ENCODE data around the gene ZNF569.
"Not testable (repeated sequence)": the region's sequence is repeated elsewhere in the genome, so short reads cannot be mapped to it uniquely, and the experiment has no call there.

ZNF569 gene

DNA sequence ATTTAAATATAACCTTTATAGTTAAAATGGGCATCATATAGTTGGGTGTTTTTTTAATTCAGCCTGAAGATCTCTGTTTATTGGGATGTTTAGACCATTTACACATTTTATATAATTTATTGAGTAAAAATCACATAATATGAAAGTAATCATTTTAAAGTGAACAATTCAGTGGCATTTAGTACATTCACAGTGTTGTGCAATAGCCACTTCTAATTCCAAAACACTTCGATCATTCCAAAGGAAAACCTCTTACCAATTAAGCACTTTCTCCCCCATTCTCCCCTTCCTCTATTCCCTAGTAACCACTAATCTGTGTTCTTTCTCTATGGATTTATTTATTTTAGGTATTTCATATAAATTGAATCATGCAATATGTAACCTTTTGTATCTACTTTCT is 66.2 kb downstream of the ZNF569 start:
- no peak for DNase-seq (ENCODE audit: low read depth)

DNA sequence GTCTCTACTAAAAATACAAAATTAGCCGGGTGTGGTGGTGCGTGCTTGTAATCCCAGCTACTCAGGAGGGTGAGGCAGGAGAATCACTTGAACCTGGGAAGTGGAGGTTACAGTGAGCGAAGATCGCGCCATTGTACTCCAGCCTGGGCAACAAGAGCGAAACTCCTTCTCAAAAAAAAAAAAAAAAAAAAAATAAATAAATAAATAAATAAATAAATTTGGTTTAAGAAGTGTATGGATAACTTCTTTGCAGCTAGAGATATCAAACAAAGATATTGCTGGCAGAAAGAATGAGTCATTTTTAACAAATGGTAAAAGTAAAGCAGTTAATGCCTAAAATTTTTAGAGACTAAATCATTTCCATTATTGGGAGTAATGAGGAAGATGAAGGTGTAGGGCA is 75.8 kb downstream of the ZNF569 start:
- not testable (repeated sequence) for DNase-seq (ENCODE audit: low read depth)

DNA sequence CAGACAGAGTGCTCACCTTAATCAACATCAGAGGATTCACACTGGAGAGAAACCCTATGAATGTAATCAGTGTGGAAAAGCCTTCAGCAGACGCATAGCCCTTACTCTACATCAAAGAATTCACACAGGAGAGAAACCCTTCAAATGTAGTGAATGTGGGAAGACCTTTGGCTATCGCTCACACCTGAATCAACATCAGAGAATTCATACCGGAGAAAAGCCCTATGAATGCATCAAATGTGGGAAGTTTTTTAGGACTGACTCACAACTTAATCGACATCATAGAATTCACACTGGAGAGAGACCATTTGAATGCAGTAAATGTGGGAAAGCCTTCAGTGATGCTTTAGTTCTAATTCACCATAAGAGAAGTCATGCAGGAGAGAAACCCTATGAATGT is 78.0 kb downstream of the ZNF569 start:
- no peak for DNase-seq (ENCODE audit: low read depth)

DNA sequence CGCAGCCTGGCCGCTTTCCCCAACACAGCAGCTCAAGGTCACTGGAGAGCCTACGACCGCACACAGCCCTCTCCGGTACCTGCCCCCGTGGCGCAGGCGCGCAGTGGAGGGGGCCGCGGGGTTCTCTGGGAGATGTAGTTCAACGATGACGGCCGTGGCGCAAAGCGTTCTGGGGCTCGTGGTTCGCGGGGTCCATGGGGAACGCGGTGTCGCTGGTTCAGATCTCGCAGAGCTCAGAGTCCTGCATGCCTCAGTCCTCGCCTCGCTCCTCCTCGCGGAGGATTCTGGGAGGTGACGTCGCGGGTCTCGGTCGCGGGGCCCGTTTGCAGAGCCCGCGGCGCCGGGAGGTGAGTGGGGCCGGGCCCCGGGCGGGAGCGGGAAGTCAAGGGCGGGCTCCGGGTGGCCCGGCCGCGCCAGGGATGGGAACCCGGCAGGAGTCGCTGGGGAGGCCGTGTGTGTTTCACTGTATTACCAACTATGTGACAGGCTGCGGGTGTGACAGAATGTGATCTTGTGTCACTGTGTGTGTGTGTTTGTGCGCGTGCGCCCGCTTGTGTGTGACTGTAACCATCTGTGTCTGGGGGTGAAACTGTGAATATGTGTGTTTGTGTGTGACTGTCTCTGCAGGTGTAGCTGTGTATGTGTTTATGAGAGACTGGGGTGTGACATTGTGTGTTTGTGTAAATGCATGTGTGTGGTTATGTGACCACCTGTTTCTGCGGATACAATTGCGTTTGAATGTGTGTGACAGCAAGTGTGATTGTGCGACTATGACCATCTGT is 96.2 kb downstream of the ZNF569 start, which contains the start of gene ZNF527:
Gene ZNF527, plus strand, starts transcription at position 220 of the 782 bp plus-strand sequence. CDS start 3,100 bp downstream, outside the sequence.
- DNase-seq (ENCODE audit: low read depth) = peak; percentile 95

DNA sequence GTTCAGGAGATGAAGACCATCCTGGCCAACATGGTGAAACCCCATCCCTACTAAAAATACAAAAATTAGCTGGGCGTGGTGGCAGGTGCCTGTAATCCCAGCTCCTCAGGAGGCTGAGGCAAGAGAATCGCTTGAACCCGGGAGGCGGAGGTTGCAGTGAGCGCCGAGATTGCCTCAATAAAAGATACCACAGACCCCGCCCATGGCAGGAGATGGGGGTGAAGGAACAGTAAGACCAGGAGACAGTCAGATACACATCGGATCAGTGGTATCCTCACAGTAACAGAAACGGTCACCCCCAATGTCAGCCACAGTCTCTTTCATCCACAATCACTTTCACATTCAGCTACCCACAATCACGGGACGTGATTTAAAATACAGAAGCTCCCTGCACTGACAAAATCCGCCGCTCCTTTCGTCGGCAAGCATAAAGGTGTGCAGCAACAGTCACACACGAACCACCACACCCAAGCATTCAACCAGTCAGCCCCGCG is 96.8 kb downstream of the ZNF569 start:
- DNase-seq (ENCODE audit: low read depth) = not testable (repeated sequence)

DNA sequence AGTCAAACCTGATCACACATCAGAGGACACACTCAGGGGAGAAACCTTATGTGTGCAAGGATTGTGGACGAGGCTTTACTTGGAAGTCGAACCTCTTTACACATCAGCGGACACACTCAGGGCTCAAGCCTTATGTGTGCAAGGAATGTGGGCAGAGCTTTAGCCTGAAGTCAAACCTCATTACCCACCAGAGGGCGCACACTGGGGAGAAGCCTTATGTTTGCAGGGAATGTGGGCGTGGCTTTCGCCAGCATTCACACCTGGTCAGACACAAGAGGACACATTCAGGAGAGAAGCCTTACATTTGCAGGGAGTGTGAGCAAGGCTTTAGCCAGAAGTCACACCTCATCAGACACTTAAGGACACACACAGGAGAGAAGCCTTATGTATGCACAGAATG is 104.5 kb downstream of the ZNF569 start:
- DNase-seq (ENCODE audit: low read depth) = no peak

DNA sequence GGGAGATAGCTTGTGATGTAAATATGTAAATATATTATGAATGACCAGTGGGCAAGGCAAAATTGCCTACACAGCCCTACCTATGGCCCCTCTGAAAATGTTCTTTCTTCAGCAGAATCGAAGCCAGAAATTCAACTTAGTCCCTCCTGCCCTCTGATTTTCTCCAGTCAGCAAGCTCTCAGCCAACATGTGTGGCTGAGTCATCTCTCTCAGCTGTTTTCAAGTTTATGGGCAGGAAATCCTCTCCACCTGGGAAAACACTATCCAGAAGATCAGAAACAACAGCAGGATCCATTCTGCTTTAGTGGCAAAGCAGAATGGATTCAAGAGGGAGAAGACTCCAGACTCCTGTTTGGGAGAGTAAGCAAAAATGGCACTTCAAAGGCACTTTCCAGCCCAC is 105.2 kb downstream of the ZNF569 start:
- DNase-seq (ENCODE audit: low read depth) = no peak
